H9 (cell line): Measurements from ENCODE around the gene AMBN. TPM values are rescaled to one million over a fixed set of nuclear protein-coding genes. Genes with fewer than 3 reads are reported as not detected.

ENCODE experiments used
- DNase-seq: peaks from one replicate; pipeline ENCODE4 v3.0.0-alpha.2; 2017
- H2AFZ ChIP-seq: one replicate; pipeline ENCODE4 v1.6.1; 2013; ENCODE audit warnings: mild to moderate bottlenecking, low read length, control low read depth, moderate library complexity
- H2AK5ac ChIP-seq: 2 replicates; pipeline ENCODE4 v1.6.1; 2013; ENCODE audit warnings: low read length, control low read depth, mixed read lengths; ENCODE audit not compliant: insufficient read length
- H2BK120ac ChIP-seq: one replicate; pipeline ENCODE4 v1.6.1; 2013; ENCODE audit warnings: low read depth, mild to moderate bottlenecking, low read length, control low read depth, inconsistent platforms; ENCODE audit not compliant: poor library complexity, severe bottlenecking
- H2BK12ac ChIP-seq: 2 replicates; pipeline ENCODE4 v1.6.1; 2013; ENCODE audit warnings: low read length, control low read depth, mixed read lengths, low read depth; ENCODE audit not compliant: insufficient read length
- H2BK15ac ChIP-seq: 2 replicates; pipeline ENCODE4 v1.6.1; 2013; ENCODE audit warnings: low read depth, low read length, control low read depth
- H2BK20ac ChIP-seq: one replicate; pipeline ENCODE4 v1.6.1; 2013; ENCODE audit warnings: low read depth, mild to moderate bottlenecking, low read length, control low read depth, inconsistent platforms; ENCODE audit not compliant: poor library complexity, severe bottlenecking
- H2BK5ac ChIP-seq: 2 replicates; pipeline ENCODE4 v1.6.1; 2013; ENCODE audit warnings: low read length, control low read depth, mixed read lengths; ENCODE audit not compliant: insufficient read length
- H3K14ac ChIP-seq: 2 replicates; pipeline ENCODE4 v1.6.1; 2013; ENCODE audit warnings: low read length, control low read depth; ENCODE audit not compliant: insufficient read depth
- H3K18ac ChIP-seq: 2 replicates; pipeline ENCODE4 v1.6.1; 2013; ENCODE audit warnings: low read depth, mild to moderate bottlenecking, mixed read lengths, low read length, control low read depth; ENCODE audit not compliant: insufficient read length
- H3K23ac ChIP-seq: 2 replicates; pipeline ENCODE4 v1.6.1; 2013; ENCODE audit warnings: low read length, control low read depth, mixed read lengths, low read depth; ENCODE audit not compliant: insufficient read length
- H3K23me2 ChIP-seq: 2 replicates; pipeline ENCODE4 v1.6.1; 2013; ENCODE audit warnings: low read depth, mild to moderate bottlenecking, mixed read lengths, low read length, control low read depth; ENCODE audit not compliant: insufficient read length, poor library complexity, severe bottlenecking
- H3K27ac ChIP-seq: 2 replicates; pipeline ENCODE4 v1.5.1; 2013; ENCODE audit warnings: low read length, control low read depth, mixed read lengths, low read depth; ENCODE audit not compliant: insufficient read length
- H3K27me3 ChIP-seq: 2 replicates; pipeline ENCODE4 v1.6.1; 2013; ENCODE audit warnings: low read length, control low read depth, inconsistent platforms; ENCODE audit not compliant: insufficient read depth
- H3K4ac ChIP-seq: 2 replicates; pipeline ENCODE4 v1.6.1; 2013; ENCODE audit warnings: low read depth, mild to moderate bottlenecking, control low read depth, inconsistent platforms, low read length, moderate library complexity
- H3K4me1 ChIP-seq: 2 replicates; pipeline ENCODE4 v1.6.1; 2013; ENCODE audit warnings: low read length, control low read depth, inconsistent platforms; ENCODE audit not compliant: insufficient read depth
- H3K4me2 ChIP-seq: 2 replicates; pipeline ENCODE4 v1.6.1; 2013; ENCODE audit warnings: low read length, control low read depth, mixed read lengths; ENCODE audit not compliant: insufficient read length, insufficient read depth
- H3K56ac ChIP-seq: 2 replicates; pipeline ENCODE4 v1.6.1; 2013; ENCODE audit warnings: low read depth, mild to moderate bottlenecking, mixed read lengths, low read length, control low read depth; ENCODE audit not compliant: insufficient read length
- H3K79me1 ChIP-seq: 2 replicates; pipeline ENCODE4 v1.6.1; 2013; ENCODE audit warnings: low read depth, mild to moderate bottlenecking, moderate library complexity, low read length, control low read depth, inconsistent platforms; ENCODE audit not compliant: insufficient read depth, poor library complexity, severe bottlenecking
- H3K79me2 ChIP-seq: 2 replicates; pipeline ENCODE4 v1.6.1; 2013; ENCODE audit warnings: low read length, control low read depth, inconsistent platforms; ENCODE audit not compliant: insufficient read depth
- H3K9ac ChIP-seq: 2 replicates; pipeline ENCODE4 v1.6.1; 2013; ENCODE audit warnings: low read length, control low read depth, mixed read lengths; ENCODE audit not compliant: insufficient read length; ENCODE audit errors: extremely low read depth
- H3K9me3 ChIP-seq: one replicate; pipeline ENCODE4 v1.6.1; 2013; ENCODE audit warnings: low read depth, low read length, inconsistent platforms; ENCODE audit not compliant: control insufficient read depth
- H3T11ph ChIP-seq: one replicate; pipeline ENCODE4 v1.6.1; 2013; ENCODE audit warnings: mild to moderate bottlenecking, low read length, control low read depth, inconsistent platforms
- H4K20me1 ChIP-seq: one replicate; pipeline ENCODE4 v1.6.1; 2013; ENCODE audit not compliant: control insufficient read depth, insufficient read length, insufficient read depth
- H4K5ac ChIP-seq: 2 replicates; pipeline ENCODE4 v1.6.1; 2013; ENCODE audit warnings: low read depth, mild to moderate bottlenecking, mixed read lengths, low read length, control low read depth; ENCODE audit not compliant: insufficient read length
- H4K8ac ChIP-seq: replicated peaks from 2 replicates; pipeline ENCODE4 v1.6.1; 2013; ENCODE audit warnings: low read length, control low read depth, mixed read lengths, low read depth; ENCODE audit not compliant: insufficient read length
- H4K91ac ChIP-seq: 2 replicates; pipeline ENCODE4 v1.6.1; 2013; ENCODE audit warnings: low read depth, mild to moderate bottlenecking, moderate library complexity, mixed read lengths, low read length, control low read depth; ENCODE audit not compliant: insufficient read length
- H3K27ac Mint-ChIP-seq, 3 experiments: 2 replicates in 2 of 3; 3 replicates in 1 of 3; pipeline ENCODE4 v1.8.0; 2020 to 2021; ENCODE audit warnings: mixed read lengths in 3 of 3, mild to moderate bottlenecking in 1 of 3, moderate library complexity in 1 of 3
- H3K27me3 Mint-ChIP-seq: 2 replicates; pipeline ENCODE4 v1.8.0; 2021; ENCODE audit warnings: low read depth, mild to moderate bottlenecking, moderate library complexity, mixed read lengths
- H3K36me3 Mint-ChIP-seq, 3 experiments: 2 replicates in 2 of 3; 3 replicates in 1 of 3; pipeline ENCODE4 v1.8.0; 2020 to 2021; ENCODE audit warnings: low read depth in 3 of 3, mixed read lengths in 3 of 3; ENCODE audit not compliant: insufficient read depth in 1 of 3
- H3K4me1 Mint-ChIP-seq, 2 experiments: 2 replicates each; pipeline ENCODE4 v1.8.0; 2020; ENCODE audit warnings: mixed read lengths in 2 of 2
- H3K4me3 Mint-ChIP-seq, 2 experiments: 2 replicates in 1 of 2; 3 replicates in 1 of 2; pipeline ENCODE4 v1.8.0; 2020 to 2021; ENCODE audit warnings: mild to moderate bottlenecking in 2 of 2, mixed read lengths in 2 of 2, moderate library complexity in 1 of 2
- H3K9me3 Mint-ChIP-seq, 2 experiments: 2 replicates in 1 of 2; 3 replicates in 1 of 2; pipeline ENCODE4 v1.8.0; 2020; ENCODE audit warnings: mild to moderate bottlenecking in 2 of 2, mixed read lengths in 2 of 2, moderate library complexity in 1 of 2
- WGBS: extraction: QIAGEN DNeasy Blood & Tissue Kit; methylation state at CpG from one replicate; pipeline ENCODE4 v1.1.7; 2013; ENCODE audit warnings: missing lambda C conversion rate, low lambda C conversion rate, mixed read lengths; ENCODE audit not compliant: insufficient read length; ENCODE audit errors: extremely low coverage; 5-methylcytosine and 5-hydroxymethylcytosine counted together
- total RNA-seq: library from RNA; stranded (reverse); gene quantifications from 2 replicates; pipeline ENCODE4 v1.2.1, GENCODE V29; 2021
- TF ChIP-seq, protein P1 (sequence below): fragments of 200-600 bp; sonication (generic); conservative IDR thresholded peaks from 3 replicates; pipeline ENCODE4 v1.8.0; 2021; ENCODE audit warnings: antibody characterized with exemption, mild to moderate bottlenecking

The AMBN gene
- total RNA-seq, 1 experiment from 2014 or later, result not detected

DNA sequence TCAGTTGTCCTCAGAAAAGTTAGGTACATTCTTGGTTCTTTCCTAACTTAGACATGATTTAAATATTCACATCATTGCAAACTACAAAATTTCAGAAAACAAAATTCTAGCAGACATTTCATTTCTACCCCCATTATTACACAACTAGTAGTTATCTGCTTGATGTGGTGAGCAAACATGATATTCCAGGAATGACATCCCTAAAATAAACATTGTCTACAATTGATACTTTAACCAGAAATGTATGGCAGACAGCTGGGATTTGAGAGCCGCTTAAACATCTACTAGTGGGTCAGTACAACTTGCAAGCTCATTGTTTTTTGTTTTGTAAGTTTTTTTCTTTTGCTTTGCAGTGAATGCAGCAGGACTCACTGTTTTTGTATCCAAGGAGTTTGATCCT lies 32.1 kb upstream of the AMBN start:
- Histone ChIP-seq H3K9me3 (no peaks in the 10 kb centered on the region), H3K18ac (no peak overlapping the region), H4K91ac (no peak overlapping the region), H2BK12ac (no peak overlapping the region), H3K9ac (no peak overlapping the region), H2BK20ac (no peak overlapping the region), H3K27me3 (no peaks in the 10 kb centered on the region), H3K4me2 (no peak overlapping the region), H4K8ac (no peak overlapping the region), H2BK5ac (no peak overlapping the region), H3K14ac (no peak overlapping the region), H3K79me1 (no peaks in the 10 kb centered on the region), H3K23me2 (no peaks in the 10 kb centered on the region), H2BK15ac (no peak overlapping the region), H4K5ac (no peak overlapping the region), H3K56ac (no peak overlapping the region), H2AFZ (no peak overlapping the region), H2BK120ac (no peak overlapping the region), H3T11ph (no peak overlapping the region), H3K23ac (no peak overlapping the region), H3K4me1 (no peaks in the 10 kb centered on the region), H3K27ac (no peak overlapping the region), H3K4ac (no peak overlapping the region), H2AK5ac (no peak overlapping the region), H4K20me1 (no peaks in the 10 kb centered on the region), H3K79me2 (no peaks in the 10 kb centered on the region)
- H3K4me1 Mint-ChIP-seq, result peaks cover 3 to 4% of the 10 kb centered on the region in 2 experiments
- TF ChIP-seq, protein P1, sequence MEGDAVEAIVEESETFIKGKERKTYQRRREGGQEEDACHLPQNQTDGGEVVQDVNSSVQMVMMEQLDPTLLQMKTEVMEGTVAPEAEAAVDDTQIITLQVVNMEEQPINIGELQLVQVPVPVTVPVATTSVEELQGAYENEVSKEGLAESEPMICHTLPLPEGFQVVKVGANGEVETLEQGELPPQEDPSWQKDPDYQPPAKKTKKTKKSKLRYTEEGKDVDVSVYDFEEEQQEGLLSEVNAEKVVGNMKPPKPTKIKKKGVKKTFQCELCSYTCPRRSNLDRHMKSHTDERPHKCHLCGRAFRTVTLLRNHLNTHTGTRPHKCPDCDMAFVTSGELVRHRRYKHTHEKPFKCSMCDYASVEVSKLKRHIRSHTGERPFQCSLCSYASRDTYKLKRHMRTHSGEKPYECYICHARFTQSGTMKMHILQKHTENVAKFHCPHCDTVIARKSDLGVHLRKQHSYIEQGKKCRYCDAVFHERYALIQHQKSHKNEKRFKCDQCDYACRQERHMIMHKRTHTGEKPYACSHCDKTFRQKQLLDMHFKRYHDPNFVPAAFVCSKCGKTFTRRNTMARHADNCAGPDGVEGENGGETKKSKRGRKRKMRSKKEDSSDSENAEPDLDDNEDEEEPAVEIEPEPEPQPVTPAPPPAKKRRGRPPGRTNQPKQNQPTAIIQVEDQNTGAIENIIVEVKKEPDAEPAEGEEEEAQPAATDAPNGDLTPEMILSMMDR, result no peak
- H3K36me3 Mint-ChIP-seq, result no peaks in the 10 kb centered on the region
- no peaks in the 10 kb centered on the region for H3K27me3 Mint-ChIP-seq
- no peak overlapping the region for H3K27ac Mint-ChIP-seq
- no peak for DNase-seq
- no peaks in the 10 kb centered on the region; a peak in 1 of 5 replicates for H3K9me3 Mint-ChIP-seq
- WGBS, result no CpG with 5 or more reads among the region's 1 CpG
- no peak overlapping the region for H3K4me3 Mint-ChIP-seq
